Measurements from ENCODE around the gene SPATA2L.

SPATA2L gene

DNA sequence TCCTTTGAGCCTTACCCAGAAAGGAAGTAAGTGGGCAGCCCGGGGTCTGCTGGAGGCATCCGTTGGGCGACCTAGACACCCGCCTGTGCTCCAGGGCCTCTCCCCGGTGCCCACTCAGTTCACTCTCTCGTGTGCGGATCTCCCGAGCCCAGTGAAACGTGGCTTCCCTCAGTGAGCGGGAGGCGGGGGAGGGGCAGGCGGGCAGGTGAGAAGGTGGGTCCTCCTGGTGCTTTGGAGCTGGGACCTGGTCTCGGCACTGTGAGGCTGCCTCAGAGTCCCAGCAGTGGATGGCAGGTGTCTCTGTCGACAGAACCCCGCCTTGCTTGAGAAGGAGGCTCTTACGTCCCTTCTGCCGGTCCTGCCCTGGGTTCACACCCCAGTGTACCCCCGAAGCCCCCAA is 27.8 kb upstream of the SPATA2L start:
- no peak for DNase-seq (ENCODE audit: low spot score)

DNA sequence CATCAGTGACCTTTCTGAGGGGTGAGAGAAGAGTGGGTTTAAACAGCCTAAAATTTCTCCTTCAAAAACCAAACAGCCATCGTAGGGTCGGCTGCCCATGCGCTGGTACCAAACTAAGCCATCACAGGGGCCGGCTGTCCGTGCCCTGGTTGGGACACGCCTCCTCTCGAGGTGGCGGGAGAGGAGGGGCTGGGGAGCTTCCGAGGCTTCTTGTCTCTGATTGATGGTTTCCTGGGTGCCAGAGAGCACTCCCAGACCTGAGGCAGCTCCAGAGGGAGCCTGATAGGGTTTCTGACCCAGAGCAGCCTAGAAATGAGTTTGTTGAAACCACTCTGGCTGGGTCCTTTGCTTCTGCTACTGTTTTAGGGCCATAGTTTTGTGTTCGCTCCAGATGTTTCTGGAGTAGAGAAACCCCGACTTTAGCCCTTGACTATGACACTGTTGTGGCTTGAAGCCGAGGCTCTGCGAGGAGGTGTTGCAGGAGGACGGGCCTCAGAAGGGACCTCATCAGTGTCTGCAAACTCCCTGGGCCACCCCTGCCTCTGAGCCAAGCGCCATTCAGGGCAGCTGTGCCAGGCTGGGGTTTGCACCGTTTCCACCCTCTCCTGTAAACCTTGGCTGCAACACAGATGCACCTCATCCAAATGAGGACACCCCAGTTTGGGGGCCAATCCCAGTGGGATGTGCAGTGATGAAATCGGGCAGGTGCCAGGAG is 26.1 kb upstream of the SPATA2L start:
- no peak for DNase-seq (ENCODE audit: low spot score)

DNA sequence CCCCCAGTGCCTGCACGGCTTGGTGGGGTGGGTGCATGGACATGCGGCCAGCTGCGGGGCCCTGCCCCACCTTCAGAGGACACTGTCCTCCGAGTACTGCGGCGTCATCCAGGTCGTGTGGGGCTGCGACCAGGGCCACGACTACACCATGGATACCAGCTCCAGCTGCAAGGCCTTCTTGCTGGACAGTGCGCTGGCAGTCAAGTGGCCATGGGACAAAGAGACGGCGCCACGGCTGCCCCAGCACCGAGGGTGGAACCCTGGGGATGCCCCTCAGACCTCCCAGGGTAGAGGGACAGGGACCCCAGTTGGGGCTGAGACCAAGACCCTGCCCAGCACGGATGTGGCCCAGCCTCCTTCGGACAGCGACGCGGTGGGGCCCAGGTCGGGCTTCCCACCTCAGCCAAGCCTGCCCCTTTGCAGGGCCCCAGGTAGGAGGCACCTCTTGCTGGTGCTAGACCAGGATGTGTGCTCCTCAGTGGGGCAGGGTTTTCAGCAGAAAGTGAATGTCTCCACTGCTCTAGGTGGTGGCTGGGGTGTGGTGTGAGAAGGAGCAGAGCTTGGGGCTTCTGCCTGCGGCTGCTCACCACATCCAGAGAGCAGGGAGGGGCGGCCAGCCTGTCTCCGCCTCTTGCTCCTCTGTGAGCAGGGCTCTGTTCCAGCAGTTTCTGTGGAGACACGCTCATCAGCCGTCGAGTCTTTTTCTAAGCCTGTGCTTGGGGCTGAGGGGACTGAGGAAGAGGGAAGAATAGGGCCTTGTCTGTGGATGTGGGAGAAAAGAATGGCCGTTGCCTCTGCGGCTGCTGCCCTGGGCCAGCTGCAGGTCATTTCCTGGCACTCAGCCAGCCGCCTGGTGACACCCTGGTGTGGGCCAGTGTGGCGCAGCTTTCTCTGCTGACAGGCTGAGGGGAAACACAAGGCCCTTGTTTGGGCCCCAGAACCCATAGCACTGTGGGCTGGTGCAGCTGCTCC is 22.1 kb upstream of the SPATA2L start:
- DNase-seq (ENCODE audit: low spot score): no peak

DNA sequence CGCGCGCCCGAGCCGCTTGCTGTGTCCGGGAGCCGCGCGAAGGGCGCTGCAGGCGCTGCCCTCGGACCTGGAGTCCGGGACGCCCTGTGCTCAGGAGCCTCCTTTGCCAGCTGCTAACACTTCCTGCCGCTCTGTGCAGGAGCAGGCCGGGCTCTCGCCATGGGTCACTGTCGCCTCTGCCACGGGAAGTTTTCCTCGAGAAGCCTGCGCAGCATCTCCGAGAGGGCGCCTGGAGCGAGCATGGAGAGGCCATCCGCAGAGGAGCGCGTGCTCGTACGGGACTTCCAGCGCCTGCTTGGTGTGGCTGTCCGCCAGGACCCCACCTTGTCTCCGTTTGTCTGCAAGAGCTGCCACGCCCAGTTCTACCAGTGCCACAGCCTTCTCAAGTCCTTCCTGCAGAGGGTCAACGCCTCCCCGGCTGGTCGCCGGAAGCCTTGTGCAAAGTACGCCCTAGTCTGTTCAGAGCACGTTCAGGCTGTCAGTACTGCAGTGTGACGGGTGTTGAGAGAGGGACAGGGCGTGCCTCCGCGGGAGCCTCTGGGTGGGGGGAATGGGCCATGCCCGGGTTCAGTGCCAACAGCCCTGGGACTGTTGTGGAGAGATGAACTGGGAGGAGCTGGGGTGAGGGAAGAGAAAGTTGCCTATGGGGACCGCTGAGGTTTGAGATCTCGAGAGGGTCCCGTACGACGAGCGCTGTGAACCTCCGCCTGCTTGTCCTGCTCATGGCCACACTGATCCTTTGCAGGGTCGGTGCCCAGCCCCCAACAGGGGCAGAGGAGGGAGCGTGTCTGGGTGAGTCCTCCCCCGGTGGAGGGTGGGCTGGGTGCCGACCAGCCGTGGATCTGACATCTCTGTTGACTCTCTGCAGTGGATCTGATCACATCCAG is 21.1 kb upstream of the SPATA2L start:
- peak; percentile 44 for DNase-seq (ENCODE audit: low spot score)

DNA sequence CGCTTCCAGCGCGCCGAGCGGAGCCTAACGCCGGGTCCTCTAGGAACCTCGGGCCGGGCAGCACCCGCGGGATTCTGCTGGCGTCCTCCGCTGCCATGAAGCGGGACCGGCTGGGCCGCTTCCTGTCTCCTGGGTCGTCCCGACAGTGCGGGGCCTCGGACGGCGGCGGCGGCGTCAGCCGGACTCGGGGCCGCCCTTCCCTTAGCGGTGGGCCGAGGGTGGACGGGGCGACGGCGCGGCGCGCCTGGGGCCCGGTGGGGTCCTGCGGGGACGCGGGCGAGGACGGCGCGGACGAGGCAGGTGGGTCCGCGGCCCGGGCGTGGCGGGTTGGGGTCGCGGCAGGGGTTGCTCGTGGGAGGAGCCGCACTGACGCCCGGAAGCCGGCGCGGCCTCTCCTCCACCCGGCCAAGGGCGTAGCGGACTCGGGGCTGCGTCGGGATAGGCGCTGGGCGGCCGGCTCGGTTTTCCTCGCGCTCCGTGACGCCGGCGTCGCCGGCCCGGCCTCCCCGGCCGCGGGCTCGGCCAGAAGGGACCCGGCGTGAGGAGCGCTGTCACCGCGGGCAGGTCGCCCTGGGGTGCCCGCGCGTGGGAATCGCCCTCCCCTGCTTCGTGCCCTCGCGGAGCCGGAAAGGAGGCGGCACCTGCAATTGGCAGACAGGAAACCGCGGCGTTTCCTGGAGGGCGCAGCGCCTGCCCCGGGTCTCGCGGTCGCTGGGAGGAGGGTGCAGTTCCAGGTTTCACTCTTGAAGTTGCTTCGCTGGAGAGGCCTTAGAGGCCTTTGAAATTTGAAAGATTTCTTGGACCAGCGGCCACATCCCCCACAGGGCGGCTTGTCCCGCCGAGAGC is 20.3 kb upstream of the SPATA2L start:
- DNase-seq (ENCODE audit: low spot score): peak; percentile 53

DNA sequence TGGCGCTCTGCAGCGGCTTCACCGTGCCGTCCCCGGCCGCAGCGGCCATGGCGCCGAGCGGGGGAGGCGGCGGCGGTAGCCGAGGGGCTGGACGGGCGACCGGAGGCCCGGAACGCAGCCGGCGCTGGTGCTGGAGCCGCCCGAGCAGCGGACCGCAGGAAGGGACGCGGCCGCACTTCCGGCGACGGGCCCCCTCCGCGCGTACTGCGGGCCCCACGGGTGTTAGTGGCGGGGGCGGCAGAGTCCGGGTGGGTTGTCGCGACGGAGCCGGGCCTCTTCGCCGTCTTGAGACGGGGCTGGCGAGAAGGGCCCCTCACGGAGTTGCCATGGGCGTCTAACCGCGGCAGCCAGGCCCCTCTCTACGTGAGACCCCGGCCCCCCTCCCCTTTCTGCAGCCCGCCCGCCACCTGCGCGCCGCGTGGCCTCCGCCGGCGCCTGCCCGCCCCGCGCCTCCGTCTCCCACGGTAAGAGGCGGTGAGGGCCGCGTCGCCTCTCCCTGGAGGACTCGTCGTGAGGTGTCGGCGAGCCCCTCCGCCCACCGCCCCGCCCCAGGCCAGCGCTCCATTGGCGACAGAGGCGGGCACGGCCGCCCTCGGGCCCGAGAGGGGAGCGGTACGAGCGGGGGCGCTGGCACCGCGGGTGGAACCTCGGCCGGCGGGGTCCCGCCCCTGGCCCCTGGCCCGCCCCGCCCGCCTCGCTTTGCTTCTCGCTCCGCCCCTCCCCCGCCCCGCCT is 19.5 kb upstream of the SPATA2L start, which contains the start of the genes VPS9D1 and ZNF276:
Gene VPS9D1 (minus strand): TSS at position 86 of the 733 bp plus-strand sequence. CDS start 37 bp downstream, at position 49.
Gene ZNF276 (plus strand): TSS at position 725 of the 733 bp plus-strand sequence. CDS start 104 bp downstream, outside the sequence.
- DNase-seq (ENCODE audit: low spot score): peak; percentile 85

DNA sequence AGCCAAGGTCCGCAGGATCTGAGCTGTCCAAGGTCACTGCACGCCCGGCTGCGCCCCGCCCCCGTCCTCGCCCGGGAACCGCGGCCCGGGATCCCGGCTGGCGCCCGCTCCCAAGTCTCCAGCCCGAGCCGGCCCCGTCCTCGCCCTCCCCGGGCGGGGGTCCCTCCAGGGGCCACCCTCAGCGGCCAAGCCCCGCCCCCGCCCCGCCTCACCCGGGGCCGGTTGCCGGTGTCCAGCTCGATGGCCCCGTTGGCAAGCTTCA is 19.0 kb upstream of the SPATA2L start:
- peak; percentile 73 for DNase-seq (ENCODE audit: low spot score)

DNA sequence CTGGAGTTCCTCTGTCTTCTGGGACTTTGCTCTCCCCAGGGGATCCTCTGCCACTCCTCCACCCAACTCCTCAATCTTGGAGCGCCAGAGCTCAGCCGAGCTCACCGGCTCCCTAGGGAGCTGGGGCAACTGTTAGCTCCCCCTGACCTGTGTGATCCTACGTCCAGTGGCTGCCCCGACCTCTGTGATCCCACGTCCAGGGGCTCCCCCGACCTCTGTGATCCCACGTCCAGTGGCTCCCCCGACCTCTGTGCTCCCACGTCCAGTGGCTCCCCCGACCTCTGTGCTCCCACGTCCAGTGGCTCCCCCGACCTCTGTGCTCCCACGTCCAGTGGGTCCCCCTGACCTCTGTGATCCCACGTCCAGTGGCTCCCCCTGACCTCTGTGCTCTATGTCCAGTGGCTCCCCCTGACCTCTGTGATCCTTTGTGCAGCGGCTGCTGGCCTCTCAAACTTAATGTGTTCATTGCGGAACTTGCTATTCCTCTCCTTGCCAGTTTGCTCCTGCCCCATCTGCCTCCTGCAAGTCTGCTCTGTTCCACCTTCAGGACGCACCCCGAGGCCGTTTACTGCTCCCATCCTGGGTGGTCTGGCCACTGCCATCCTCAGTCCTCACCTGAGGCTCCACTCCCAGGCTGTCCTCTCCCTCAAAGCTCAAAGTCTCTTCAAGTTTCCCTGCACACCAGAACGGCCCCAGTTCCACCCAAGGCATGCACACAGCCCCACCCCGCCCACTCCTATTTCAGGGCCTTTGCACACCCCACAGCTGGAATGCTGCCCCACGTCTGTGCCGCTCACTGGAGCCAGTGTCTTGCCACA is 16.4 kb upstream of the SPATA2L start:
- DNase-seq (ENCODE audit: low spot score): no peak

DNA sequence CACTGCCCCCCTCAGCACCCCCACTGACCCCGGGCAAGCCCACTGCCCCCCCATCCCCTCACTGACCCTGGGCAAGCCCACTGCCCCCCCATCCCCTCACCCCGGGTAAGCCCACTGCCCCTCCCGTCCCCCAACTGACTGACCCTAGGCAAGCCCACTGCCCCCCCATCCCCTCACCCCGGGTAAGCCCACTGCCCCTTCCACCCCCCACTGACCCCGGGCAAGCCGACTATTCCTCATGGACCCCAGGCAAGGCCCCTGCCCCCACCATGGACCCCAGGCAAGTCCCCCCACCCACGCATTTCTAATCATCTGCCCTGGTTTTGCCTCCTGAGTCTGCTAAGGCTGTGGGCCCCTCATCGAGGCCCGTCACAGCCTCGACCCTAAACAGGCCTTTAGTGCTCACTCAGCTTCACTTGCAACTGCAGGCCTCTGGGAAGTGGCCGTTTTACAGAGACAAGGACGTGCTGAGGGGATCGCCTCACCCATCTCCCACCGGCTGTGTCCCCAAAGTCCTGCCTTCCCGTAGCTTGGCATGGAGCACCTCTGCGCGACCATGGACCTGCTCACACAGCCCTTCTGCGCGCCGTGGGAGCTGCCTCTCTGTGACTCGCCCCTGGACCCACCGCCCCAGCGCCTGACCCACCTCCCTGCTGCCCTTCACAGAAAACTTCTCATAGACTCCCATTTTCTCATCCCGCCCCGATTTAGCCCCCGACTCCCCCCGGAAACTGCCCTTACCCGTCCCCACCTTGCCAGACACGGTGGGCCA is 15.6 kb upstream of the SPATA2L start:
- no peak for DNase-seq (ENCODE audit: low spot score)

DNA sequence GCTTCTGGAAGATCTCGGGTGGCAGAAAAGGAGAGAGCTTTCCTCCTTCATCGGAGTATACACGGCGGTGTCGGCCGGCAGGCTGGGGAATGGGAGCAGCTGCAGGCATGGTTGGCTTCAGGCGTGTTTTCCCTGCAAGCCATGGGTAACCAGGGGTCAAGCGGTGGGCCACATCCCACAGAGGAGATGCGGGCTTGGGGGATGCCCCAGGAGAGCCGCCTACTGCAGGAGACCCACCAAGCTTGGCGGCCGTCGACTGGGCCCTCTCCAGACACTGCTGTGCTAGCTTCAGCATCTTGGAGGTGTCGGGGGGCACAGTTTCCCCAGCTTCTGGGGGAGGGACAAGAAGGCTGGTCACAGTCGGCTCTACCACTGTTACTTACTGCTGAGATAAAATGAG is 15.0 kb upstream of the SPATA2L start:
- DNase-seq (ENCODE audit: low spot score): no peak

DNA sequence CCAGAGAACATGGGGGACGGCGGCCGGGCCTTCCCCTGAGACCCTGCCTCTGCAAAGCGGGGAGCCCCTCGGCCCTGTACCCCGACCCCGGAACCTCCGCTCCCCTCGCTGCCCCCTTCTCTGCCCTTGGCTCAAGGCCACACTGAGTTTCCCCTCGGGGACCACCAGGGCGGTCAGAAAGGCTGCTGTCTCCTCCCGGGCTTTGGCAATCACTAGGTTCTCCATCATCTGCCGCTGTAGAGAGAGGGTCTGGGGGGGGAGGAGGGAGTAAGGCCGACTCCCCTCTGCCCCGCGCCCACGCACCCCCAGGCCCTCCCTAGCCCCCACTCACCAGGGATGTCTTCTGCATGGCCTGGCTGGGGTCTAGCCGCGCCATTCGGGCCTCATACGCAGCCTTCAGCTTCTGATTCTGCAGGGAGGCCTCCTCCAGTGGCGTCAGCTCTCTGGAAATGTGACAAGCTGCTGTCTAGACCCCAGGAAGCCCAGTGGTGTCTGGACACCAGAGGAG is 10.8 kb upstream of the SPATA2L start:
- no peak for DNase-seq (ENCODE audit: low spot score)

DNA sequence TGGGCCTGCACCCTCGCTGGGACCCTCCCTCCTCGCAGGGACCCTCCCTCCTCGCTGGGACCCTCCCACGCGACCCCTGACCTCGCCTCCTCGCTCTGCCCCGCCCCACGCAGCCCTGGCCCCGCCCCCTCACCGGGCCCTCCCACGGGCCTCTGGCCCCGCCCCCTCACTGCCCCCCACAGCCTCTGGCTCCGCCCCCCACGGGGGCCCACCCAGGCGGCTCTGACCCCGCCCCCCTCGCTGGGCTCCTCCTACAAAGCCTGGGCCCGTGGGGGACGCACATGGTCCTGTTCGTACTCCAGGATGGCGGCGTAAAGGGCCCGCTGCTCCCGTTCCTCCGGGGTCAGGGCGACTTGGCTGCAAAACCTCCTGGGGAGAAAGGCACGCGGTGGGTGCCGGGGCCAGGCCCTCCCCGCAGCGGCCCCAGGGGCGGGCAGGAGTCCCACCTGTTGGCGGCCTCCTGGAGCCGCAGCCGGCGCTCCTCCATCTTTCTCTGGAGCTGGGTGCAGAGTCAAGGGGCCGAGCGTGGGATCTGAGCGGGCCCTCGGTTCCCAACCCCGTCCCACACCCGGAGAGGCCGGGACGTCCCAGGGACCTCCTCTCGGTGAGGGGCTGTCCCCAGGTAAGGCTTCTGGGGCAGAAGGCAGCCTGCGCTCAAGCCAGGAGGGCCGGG is 10.2 kb upstream of the SPATA2L start:
- DNase-seq (ENCODE audit: low spot score): peak; percentile 98

DNA sequence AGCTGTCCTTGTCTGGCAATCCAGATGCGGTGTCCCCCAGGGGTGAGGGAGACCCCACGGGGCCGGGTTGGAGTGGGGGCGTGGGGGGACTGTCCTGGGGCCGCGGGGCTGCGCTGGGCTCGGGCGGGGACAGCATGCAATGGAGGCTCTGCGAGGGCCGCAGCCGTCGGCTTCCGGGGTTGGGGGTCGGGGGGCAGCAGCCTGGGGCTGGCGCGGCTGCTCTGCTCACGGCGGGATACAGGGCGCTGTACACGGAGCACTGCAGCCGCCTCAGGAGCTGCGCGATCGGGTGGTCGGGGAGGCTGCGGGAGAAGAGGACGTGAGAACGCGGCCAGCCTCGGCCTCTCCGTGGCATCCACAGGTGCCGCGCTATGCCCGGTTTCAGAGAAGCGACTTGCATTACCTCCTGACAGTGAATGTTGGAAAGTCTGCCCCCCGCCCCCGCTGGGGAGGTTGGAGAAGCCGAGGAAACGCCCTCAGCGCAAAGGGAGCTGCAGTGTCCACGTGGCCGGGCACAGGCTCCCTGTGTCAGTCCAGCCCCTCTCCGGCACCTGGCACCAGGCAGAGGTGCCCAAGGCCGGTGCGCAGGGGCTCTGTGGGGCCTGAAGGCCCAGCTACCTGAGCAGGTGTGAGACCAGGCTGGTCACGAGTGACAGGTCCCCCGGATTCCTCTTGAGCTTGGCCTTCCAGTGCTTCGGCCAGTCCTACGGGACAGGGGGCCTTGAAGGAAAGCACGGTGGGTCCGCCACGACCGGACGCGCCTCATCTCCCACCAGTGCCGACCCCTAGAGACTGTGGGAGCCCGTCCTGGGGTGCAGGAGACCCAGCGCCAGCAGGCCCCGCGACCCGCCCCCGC is 9.4 kb upstream of the SPATA2L start:
- no peak for DNase-seq (ENCODE audit: low spot score)

DNA sequence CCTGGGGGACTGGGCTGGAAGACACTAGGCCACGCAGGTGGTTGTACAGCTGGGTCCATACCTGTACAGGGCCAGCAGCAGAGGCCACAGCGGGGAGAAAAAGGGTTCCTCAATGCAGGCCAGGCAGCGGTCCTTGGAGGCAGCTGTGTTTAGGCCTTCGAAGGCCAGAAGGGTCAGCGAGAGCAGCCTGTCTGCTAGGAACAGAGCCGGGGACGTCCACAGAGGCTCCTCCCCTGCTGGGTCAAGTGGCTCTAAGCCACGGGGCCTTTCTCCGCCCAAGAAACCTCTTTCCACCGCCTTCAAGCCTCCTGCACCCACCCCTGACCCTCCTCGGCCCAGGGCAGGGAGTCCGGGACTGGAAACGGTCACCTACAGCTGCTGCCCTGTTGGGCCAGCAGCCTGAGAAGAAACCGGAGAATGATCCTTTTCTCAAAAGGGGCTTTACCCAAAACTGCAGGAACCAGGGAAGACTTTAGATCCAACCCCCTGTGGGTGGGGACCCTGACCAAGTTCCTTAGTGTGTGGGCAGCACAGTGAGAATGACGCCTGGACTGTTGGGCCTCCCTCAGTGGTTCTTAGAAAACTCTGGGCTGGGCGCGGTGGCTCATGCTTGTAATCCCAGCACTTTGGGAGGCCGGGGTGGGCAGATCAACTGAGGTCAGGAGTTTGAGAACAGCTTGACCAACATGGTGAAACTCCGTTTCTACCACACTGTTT is 8.4 kb upstream of the SPATA2L start:
- DNase-seq (ENCODE audit: low spot score): no peak

DNA sequence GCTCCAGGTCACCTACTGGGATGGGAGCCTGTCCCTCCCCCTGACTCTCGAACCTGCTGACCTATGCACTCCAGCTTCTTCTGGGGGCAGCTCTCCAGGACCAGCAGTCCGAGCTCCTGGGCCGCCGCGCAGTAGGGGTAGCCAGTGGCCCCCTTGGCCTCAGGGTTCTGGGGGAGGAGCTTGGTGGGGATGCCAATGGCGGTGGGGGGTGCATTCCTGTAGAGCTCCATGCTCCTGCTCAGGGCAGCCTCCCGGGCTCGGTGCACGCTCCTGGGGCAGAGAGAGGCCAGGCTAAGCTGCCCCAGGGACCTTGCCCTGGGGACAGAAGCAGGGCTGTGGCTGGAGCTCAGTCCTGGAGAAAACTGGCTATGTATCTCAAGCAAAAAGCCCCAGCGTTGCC is 7.7 kb upstream of the SPATA2L start:
- peak; percentile 62 for DNase-seq (ENCODE audit: low spot score)

DNA sequence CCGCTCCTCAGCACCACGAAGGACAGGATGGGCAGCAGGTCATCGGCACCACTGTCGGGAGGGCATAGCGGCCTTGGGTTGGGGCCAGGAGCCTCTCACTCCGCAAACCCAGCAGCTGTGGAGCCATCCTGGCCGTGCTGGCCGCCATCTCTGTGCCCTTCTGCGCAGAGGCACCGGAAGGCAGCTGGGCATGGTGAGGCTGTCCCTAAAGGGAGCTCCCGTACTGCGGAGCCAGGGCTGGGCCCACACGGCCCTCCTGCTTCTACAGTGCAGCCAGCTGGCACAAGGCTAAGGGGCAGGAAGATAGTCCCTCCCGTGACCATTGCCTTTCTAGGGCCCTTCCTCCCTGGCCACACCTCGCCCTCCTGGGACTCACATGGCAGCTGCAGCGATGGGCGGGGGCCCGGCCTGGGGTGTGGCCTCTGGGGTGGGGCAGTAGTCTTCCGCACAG is 7.0 kb upstream of the SPATA2L start:
- no peak for DNase-seq (ENCODE audit: low spot score)
